GM19239 (cell line): ENCODE data around the gene RGS16.
A peak's percentile ranks its signal among the peaks of the same experiment; 100 is the strongest.

Experiments used
- DNase-seq: peaks from one replicate; pipeline ENCODE4 v3.0.0; 2011; ENCODE audit warnings: low spot score; ENCODE audit not compliant: insufficient read length
- FAIRE-seq: peaks from 2 replicates; lab custom pipeline; 2011; peaks lifted over from hg19 to GRCh38; lab: Jason Lieb, UNC

Gene RGS16

GRCh38 chr1:182611787-182612186 is 7.6 kb upstream of the RGS16 start:
- DNase-seq (no peak), FAIRE-seq (no peak)

GRCh38 chr1:182611326-182611725 is 7.1 kb upstream of the RGS16 start:
- FAIRE-seq (peak; percentile 75), DNase-seq (no peak)

DNA sequence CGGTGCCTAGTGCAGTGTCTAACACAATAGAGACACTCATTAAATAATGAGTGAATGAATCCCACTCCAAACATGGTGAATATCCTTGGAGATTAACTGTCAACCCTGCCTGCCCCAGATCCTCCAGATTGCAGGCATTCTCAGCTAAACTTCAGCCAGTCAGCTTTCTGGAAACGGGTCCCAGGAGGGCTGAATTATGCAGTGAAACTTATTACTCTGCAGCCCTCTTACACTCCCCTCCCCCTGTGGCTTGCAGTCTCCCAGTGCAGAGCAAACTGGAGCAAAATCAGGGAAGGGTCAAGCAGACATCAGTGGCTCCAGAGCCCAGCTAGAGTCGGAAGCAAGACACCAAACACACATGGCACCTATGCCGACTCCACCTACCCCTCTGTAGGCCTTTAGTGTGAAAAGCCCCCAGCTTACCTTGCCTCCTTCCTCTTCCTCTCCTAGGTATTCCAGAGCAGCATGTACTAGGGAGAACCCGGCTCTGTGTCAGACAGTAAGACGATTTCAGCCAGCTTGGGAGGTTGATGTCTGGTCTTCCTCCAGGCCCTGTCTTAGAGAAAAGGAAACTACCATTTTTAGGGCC is 6.5 kb upstream of the RGS16 start:
- FAIRE-seq (peak; percentile 53), DNase-seq (no peak)

DNA sequence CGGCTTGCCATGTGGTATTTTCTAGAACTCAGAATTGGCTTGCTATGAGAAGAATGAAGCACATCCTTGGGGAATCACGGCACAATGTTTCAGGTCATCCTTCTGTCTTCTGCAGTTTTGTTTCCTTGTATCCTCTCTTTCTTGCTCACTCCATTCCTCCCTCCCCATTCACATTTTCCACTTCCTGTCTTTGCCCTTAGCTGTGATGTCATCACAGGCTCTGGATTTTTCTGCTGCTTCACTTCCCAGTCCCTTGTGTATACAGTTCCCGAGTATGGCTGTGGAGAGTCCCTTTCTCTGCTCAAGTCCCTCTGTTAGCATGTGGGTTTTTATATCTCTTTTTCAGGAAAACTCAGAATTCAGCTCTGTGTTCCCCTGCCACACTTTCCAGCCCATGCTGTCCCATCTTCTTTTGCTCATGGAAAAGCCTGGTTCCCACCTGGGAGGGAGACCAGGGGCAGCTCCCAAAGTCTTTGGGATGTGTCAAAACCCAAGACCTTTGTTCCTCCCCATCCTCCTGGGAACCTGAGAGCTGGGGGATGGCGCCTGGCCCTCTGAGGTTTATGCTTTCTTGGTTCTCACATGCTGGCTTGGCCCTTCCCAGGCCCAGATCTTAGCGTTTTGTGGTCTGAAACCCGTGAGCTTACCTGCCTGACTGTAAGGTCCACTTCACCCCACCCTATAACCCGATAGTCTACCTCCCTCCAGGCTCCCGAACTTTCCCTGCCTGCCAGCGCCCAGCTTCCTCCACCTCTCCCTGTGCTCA is 4.8 kb upstream of the RGS16 start:
- DNase-seq (no peak), FAIRE-seq (peak; percentile 62)

DNA sequence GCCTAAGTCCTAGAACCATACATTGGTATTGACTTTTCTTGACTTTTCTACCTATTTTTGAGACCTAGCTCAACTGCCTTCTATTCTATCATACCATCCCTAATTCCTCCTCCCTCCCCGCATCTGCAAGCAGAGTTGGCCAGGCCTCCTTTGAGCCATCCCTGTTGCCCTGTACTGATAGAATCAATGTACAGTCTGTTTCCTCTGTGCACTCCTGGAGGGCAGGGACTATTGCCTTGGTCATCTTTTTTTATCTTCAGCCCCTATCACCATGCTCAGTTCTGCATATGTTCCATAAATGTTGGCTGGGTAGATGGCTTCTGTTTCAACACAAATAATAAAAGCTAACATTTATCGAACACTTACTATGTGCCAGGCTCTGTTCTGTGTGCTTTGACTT is 4.0 kb upstream of the RGS16 start:
- DNase-seq (no peak), FAIRE-seq (no peak)

- DNase-seq (no peak), FAIRE-seq (no peak)
Observed at GRCh38 chr1:182607566-182607965, 3.4 kb upstream of the RGS16 start.

DNA sequence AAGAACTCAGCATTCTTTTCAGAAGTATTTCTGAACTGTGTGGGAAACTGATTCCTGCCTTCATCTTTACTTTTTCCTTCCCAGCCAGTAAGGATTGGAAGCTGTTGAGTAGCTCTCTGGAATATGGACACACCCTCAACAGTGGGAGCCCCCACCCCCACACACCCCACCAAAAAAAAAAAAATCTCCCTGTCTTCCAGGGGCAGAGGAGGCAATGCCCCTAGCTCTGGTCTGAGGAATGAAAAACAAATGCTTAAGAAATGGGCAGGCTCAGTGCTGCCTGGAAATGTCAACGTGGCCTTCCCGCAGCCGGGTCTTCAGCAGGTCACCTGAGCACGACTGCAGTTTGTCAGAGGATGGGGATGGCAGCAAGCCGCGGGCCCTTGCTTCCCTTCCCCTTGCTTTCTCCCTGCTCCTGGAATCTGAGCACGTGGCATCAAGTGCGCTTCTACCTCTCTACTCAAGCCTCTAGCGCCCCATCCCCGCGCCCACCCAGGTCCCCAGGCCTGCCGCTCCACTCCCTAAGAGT is 479 bp downstream of the RGS16 start:
- DNase-seq (no peak), FAIRE-seq (no peak)

DNA sequence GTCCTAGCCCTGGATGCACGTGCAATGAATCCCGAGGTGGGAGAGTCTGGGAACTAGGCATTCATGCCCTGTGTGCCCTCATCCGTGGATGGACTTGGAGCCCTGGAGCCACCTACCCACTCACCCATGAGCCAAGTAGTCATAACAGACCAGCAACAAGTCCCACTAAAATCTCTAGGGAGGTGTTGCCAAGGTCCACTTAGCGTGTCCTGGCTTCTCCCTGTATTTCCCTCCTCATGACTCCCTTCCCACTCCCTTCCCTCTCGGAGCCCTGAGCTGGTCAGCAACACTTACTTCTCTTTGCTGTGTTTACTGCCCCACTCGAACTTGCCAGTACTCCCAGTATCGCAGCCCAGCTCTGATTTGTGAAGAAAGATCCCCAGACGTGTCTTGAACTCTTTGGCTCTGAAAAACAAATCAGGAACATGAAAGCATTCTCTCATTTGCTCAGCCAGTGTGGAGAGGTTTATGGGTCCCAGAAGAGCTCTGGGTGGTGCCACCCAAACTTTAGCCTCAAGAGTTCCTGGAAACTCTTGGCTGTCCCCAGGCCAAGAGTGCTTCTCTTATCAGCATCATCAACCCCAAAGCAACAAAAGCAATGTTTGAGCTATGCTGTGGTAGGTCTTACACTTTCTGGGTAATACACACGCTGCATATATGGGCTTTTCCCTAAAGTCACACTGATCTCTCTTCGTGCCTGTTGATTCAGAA is 1.1 kb downstream of the RGS16 start:
- no peak for DNase-seq
- FAIRE-seq, result no peak

- FAIRE-seq, result no peak
- no peak for DNase-seq
Observed at GRCh38 chr1:182601913-182602312, 2.3 kb downstream of the RGS16 start.

DNA sequence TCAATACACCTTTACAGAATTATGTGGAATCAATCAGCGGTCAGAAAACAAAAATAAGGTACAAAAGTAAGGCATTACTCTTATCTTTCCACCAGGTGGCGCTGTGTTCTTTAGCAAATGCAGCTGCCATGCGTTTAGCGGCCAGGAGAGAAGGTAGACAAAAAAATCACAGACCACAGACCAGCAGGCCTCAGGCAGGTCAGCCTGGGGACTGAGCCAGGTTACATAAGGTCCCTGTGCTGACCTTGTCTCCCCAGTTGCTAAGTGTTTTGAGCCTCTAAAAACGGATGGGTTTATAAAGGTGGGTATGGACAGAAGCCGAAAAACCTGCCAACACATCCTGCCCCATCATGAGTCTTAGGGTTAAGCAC is 2.8 kb downstream of the RGS16 start:
- FAIRE-seq, result peak; percentile 81
- DNase-seq, result no peak

DNA sequence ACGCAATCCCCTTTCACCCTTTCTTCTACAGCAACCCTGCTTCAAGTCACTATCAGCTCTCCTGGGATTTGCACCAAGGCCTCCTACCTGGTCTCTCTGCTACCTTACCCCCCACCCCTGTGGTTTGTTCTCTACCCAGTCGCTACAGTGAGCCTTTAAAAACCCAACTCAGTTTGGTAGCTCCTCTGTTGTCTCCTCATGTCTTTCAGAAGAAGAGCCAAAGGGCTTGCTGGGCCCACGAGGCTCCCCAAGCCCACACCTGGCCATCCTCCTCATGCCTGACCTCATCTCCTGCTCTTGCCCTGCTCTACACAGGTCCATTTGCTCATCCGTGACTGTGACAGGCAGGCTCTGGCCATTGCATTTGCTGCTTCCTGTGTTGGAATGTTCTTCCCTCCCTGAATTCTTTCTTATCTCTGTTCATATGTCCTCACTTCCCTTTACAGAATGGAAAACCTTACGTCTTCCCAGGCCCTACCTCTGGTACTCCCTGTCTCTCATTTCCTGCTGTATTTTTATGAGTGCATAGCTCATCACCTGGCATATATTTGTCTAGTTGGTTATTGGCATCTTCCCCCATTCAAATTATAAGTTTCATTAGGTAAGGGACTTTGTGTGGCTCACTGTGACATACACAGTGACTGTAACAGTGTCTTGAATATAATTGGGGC is 3.3 kb downstream of the RGS16 start:
- no peak for DNase-seq
- FAIRE-seq, result no peak

- no peak for DNase-seq
- no peak for FAIRE-seq
Observed at GRCh38 chr1:182600036-182600713, 4.0 kb downstream of the RGS16 start.

DNA sequence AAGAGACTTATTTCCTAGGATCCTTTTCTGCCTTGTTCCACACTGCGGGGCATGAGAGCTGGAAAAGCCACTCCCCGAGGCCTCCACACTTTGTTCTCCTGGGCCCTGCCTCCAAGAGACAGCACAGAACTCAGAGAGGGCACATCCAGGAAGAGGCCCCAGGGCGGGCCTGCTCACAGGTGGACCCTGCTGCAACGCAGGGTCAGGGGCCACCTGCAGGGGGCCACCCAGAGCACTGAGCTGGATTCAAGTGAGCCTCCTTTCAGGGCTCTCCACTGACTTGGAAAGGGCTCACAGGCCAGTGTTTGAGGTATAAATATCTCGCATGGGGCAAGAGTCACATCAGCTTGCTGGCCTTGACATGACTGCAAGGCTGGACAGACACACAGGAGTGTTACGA is 4.8 kb downstream of the RGS16 start:
- FAIRE-seq, result no peak
- no peak for DNase-seq

GRCh38 chr1:182598296-182598695 is 5.9 kb downstream of the RGS16 start:
- FAIRE-seq (no peak), DNase-seq (no peak)

- no peak for DNase-seq
- FAIRE-seq, result no peak
Observed at GRCh38 chr1:182596934-182597333, 7.3 kb downstream of the RGS16 start.

GRCh38 chr1:182595641-182596240 is 8.4 kb downstream of the RGS16 start:
- DNase-seq (no peak), FAIRE-seq (peak; percentile 95)

GRCh38 chr1:182589931-182590330 is 14.3 kb downstream of the RGS16 start:
- no peak for DNase-seq
- FAIRE-seq, result no peak

DNA sequence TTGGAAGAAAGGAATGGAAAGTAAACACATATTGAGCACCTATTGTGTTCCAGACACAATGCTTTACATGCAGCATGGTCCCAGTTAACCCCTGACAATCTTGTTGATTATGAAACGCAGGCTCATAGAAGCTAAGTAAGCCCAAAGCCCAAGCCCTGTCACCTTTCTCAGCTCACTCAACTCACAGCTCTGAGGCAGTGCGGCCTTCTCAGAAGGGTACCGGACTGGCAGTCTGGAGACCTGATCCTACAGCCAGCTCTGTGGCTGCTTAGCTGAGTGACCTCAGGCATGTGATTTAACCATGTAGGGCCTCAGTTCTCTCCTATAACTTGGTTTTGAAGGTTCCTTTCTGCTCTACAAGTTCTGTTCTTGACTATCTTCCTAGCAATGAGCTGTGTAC is 14.7 kb downstream of the RGS16 start:
- FAIRE-seq, result no peak

GRCh38 chr1:182588500-182589396 is 15.4 kb downstream of the RGS16 start, which contains the start of gene RNASEL:
Gene RNASEL, minus strand, starts transcription at chr1:182589256. Its CDS starts 2,450 bp downstream, at chr1:182586806.
- FAIRE-seq (peak; percentile 95), DNase-seq (peak; percentile 48)

More for the DNA sequence above, 14.7 kb downstream of the RGS16 start:
- no peak for DNase-seq
